GM12878 (cell line): ENCODE measurements around the gene KCND3. TPM values are rescaled to one million over a fixed set of nuclear protein-coding genes. Genes with fewer than 3 reads are reported as not detected.

ENCODE experiments used
- ATAC-seq: fragments of 200-7000 bp; cut with Tn5 transposase; 3 replicates; pipeline ENCODE4 v1.9.1; 2020; ENCODE audit warnings: mild to moderate bottlenecking, moderate library complexity
- BruUV-seq: library from RNA; stranded (reverse); fragments of 400-500 nt; replicated peaks from 2 replicates; lab custom pipeline; 2021; lab: Mats Ljungman, UMichigan
- CTCF ChIA-PET: fragments of 300-600 bp; sonication (Branson Sonifier 250); formaldehyde crosslinking; extraction: SDS; loops from one replicate; lab custom pipeline; 2021; ENCODE audit warnings: inconsistent platforms; lab: Yijun Ruan, JAX
- POLR2A ChIA-PET: fragments of 350-600 bp; formaldehyde crosslinking; extraction: SDS; loops from one replicate; lab custom pipeline; 2021; ENCODE audit warnings: inconsistent platforms; lab: Charles Lee
- RAD21 ChIA-PET: fragments of 300-600 bp; sonication (Branson Sonifier 250); formaldehyde crosslinking; loops from one replicate; lab custom pipeline; 2023; ENCODE audit warnings: antibody characterized with exemption; ENCODE audit not compliant: unreplicated experiment; lab: Charles Lee
- SMC1A ChIA-PET: fragments of 300-600 bp; sonication (Branson Sonifier 250); formaldehyde crosslinking; loops from one replicate; lab custom pipeline; 2023; ENCODE audit not compliant: unreplicated experiment, uncharacterized antibody; lab: Charles Lee
- DNase-seq: peaks from one replicate; pipeline ENCODE4 v3.0.0-alpha.2; 2011; ENCODE audit warnings: low read depth, low spot score
- FAIRE-seq: peaks from 3 replicates; lab custom pipeline; 2011; peaks lifted over from hg19 to GRCh38; lab: Jason Lieb, UNC
- H2AFZ ChIP-seq: 2 replicates; pipeline ENCODE4 v1.6.0; 2011; ENCODE audit warnings: low read depth, low read length, control low read depth; ENCODE audit not compliant: control insufficient read depth
- H3K27ac ChIP-seq: 2 replicates; pipeline ENCODE4 v1.5.1; 2011; ENCODE audit warnings: control low read depth; ENCODE audit not compliant: control insufficient read depth, insufficient read depth
- H3K27me3 ChIP-seq, 2 experiments: replicated peaks in 1 of 2; 2 replicates each; pipeline versions ENCODE4 v1.6.0 to v1.6.1; 2011; ENCODE audit warnings: low read length in 1 of 2; ENCODE audit not compliant: control insufficient read depth in 2 of 2, insufficient read depth in 2 of 2
- H3K36me3 ChIP-seq, 2 experiments: 2 replicates each; pipeline ENCODE4 v1.5.1; 2011; ENCODE audit warnings: low read length in 1 of 2; ENCODE audit not compliant: control insufficient read depth in 2 of 2, insufficient read depth in 2 of 2
- H3K4me1 ChIP-seq: 2 replicates; pipeline ENCODE4 v1.6.1; 2011; ENCODE audit warnings: mild to moderate bottlenecking, low read length, moderate library complexity, mixed read lengths; ENCODE audit not compliant: control insufficient read depth, insufficient read depth
- H3K4me2 ChIP-seq: 2 replicates; pipeline ENCODE4 v1.6.0; 2011; ENCODE audit warnings: control low read depth; ENCODE audit not compliant: control insufficient read depth, insufficient read depth
- H3K4me3 ChIP-seq: fragments of 200-600 bp; sonication (generic); 2 replicates; pipeline ENCODE4 v1.5.1; 2016
- H3K79me2 ChIP-seq: 2 replicates; pipeline ENCODE4 v1.6.0; 2011; ENCODE audit warnings: low read length; ENCODE audit not compliant: control insufficient read depth, insufficient read depth
- H3K9ac ChIP-seq: 2 replicates; pipeline ENCODE4 v1.8.0; 2011; ENCODE audit warnings: low read length, control low read depth, mixed read lengths; ENCODE audit not compliant: control insufficient read depth, insufficient read depth
- H3K9me3 ChIP-seq: replicated peaks from 3 replicates; pipeline ENCODE4 v1.5.1; 2011; ENCODE audit warnings: mild to moderate bottlenecking, low read length; ENCODE audit not compliant: control insufficient read depth, insufficient read depth
- H4K20me1 ChIP-seq: 2 replicates; pipeline ENCODE4 v1.6.0; 2011; ENCODE audit not compliant: control insufficient read depth, insufficient read depth
- HCFC1 ChIP-seq: fragments of 150-350 bp; IDR thresholded peaks from 2 replicates; pipeline ENCODE4 v1.6.1; 2014; ENCODE audit warnings: low read length
- JUNB ChIP-seq: IDR thresholded peaks from 2 replicates; pipeline ENCODE4 v1.6.1; 2016; ENCODE audit warnings: antibody characterized with exemption, mild to moderate bottlenecking
- NR2C1 ChIP-seq: fragments of 450-650 bp; IDR thresholded peaks from 2 replicates; pipeline ENCODE4 v1.6.1; 2017; ENCODE audit warnings: antibody characterized with exemption, mild to moderate bottlenecking, moderate library complexity
- PAX5 ChIP-seq: IDR thresholded peaks from 2 replicates; pipeline ENCODE4 v1.6.1; 2011; ENCODE audit warnings: low read depth, low read length, borderline replicate concordance
- RELA ChIP-seq: fragments of 450-650 bp; IDR thresholded peaks from 2 replicates; pipeline ENCODE4 v1.8.0; 2014; ENCODE audit warnings: borderline replicate concordance; ENCODE audit not compliant: partially characterized antibody
- SREBF2 ChIP-seq: IDR thresholded peaks from 2 replicates; pipeline ENCODE4 v1.6.1; 2012; ENCODE audit warnings: mild to moderate bottlenecking, low read length
- WGBS: methylation state at CpG from one replicate; pipeline ENCODE4 v1.1.6; 2016; ENCODE audit warnings: low lambda C conversion rate; ENCODE audit not compliant: insufficient replicate concordance, insufficient coverage; ENCODE audit errors: missing lambda C conversion rate; 5-methylcytosine and 5-hydroxymethylcytosine counted together
- in situ Hi-C: fragments of 300-500 bp; cut with MboI; formaldehyde crosslinking; loops from 9 replicates; pipeline ENCODE4 v1.14.3; 2018; ENCODE audit warnings: mixed read lengths
- intact Hi-C: fragments of 100-400 bp; cut with micrococcal nuclease; formaldehyde crosslinking; loops from one replicate; pipeline ENCODE4 v1.14.2; 2022; ENCODE audit not compliant: unreplicated experiment
- polyA plus RNA-seq, 11 experiments: library from polyadenylated mRNA; depleted of rRNA in 4 of 11; unstranded in 6 of 11; stranded (reverse) in 5 of 11; fragments of >200 nt; fragmentation: Nextera tagmentation in 4 of 11; fragmentation: Illumina TruSeq in 1 of 11; extraction: Ambion mirVana in 4 of 11; extraction: Trizol in 1 of 11; gene quantifications; 1 replicate in 1 of 11; 2 replicates in 10 of 11; pipeline versions ENCODE4 v1.2.1 to v1.2.3, GENCODE V29; 2011 to 2016; ENCODE audit warnings: inconsistent platforms in 2 of 11, missing spikeins in 2 of 11, low read depth in 1 of 11
- total RNA-seq, 4 experiments: library from RNA; depleted of rRNA in 3 of 4; stranded (reverse); fragments of >200 nt in 3 of 4; fragmentation: Illumina TruSeq in 1 of 4; extraction: Trizol in 1 of 4; gene quantifications; 2 replicates each; pipeline versions ENCODE4 v1.2.1 to v1.2.3, GENCODE V29; 2013 to 2021
- TF ChIP-seq, protein P1 (sequence below): IDR thresholded peaks from 2 replicates; pipeline ENCODE4 v1.6.1; 2011; ENCODE audit warnings: low read depth, low read length, improper control_type of control experiment, borderline replicate concordance
- TF ChIP-seq, protein P2 (sequence below): fragments of 450-650 bp; formaldehyde crosslinking; IDR thresholded peaks from 2 replicates; pipeline ENCODE4 v1.4.0; 2020; ENCODE audit warnings: mild to moderate bottlenecking, moderate library complexity

Gene KCND3
- total and polyA plus RNA-seq, 10 of the 15 experiments (the other 5 are each of a cell fraction or from before 2014, with no cell fraction given) = 0.02 TPM; not detected in 9

DNA sequence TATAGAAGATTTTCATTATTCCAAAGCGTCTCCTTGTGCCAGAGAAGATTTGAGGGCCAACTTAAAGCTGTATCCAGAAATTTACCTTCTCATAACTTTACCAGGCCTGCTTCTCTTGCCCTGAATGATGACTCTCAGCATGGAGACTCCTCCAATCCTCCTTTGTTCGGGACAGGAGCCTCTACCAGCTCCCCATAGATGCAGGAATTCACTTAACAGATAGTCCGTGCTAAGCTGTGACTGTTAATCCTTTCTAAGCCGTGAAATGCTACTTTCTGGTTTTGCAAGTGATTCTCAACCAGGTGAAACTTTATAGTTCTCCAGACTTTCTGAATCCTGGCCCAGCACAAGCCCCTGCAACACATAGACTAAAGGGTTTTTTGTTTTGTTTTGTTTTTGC lies 31.8 kb upstream of the KCND3 start:
- no peak for TF ChIP-seq NR2C1
- TF ChIP-seq, protein P1, sequence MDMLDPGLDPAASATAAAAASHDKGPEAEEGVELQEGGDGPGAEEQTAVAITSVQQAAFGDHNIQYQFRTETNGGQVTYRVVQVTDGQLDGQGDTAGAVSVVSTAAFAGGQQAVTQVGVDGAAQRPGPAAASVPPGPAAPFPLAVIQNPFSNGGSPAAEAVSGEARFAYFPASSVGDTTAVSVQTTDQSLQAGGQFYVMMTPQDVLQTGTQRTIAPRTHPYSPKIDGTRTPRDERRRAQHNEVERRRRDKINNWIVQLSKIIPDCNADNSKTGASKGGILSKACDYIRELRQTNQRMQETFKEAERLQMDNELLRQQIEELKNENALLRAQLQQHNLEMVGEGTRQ = no peak
- TF ChIP-seq SREBF2 = no peak
- TF ChIP-seq RELA = no peak
- no peak for TF ChIP-seq PAX5
- TF ChIP-seq JUNB = no peak
- ChIA-PET CTCF (no interaction called here), SMC1A (no interaction called here), POLR2A (interaction anchor here (0.5 kb wide), 1 partner anchor 1596 kb away, joined by 4 read pairs; no protein-coding TSS in a partner anchor), RAD21 (no interaction called here)
- Histone ChIP-seq H3K4me1 (no peaks in the 10 kb centered on the region), H3K4me2 (no peak overlapping the region), H2AFZ (no peak overlapping the region), H3K9ac (no peak overlapping the region), H3K4me3 (no peak overlapping the region), H4K20me1 (no peaks in the 10 kb centered on the region), H3K27me3 (peaks cover 0 to 3% of the 10 kb centered on the region in 2 experiments; a peak in 1 of 4 replicates), H3K79me2 (no peaks in the 10 kb centered on the region), H3K36me3 (no peaks in the 10 kb centered on the region), H3K27ac (no peak overlapping the region), H3K9me3 (no peaks in the 10 kb centered on the region)
- intact Hi-C loops (loop anchor here (10.0 kb wide), 1 partner anchor 284 kb away; no protein-coding TSS in a partner anchor), in situ Hi-C loops (no loop called here)
- FAIRE-seq (no peak), DNase-seq (no peak), ATAC-seq (no peak)
- 17% methylated on average over 4 of the region's 4 CpGs for WGBS
- no TSS peak for BruUV-seq

DNA sequence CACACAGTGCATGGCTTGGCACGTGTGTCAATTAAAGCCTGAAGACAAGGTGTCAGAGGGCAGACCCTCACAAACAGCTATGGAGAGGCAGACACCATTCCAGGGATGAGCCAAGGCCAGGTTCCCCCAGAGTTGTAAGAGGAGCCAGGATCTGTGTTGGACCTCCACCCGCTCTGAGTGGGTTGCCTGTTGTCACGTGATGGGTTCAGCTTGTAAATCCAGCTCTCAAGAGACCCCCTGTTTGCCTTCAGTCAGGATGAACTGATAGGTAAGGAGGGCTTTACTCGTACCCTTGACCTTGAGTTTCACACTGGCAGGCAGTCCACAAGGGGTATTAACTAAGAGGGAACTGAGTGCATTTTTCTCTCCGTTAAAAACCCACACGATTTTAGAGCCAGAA lies 27.7 kb upstream of the KCND3 start:
- Histone ChIP-seq H3K4me1 (no peaks in the 10 kb centered on the region), H3K27ac (no peak overlapping the region), H3K9ac (no peak overlapping the region), H2AFZ (no peak overlapping the region), H3K4me2 (no peak overlapping the region), H3K9me3 (no peaks in the 10 kb centered on the region; the same call in 2 of the 3 replicates), H3K27me3 (0 out of 4 replicates have a peak, but pooled peaks cover 0 to 3% of the 10 kb centered on the region in 2 experiments), H4K20me1 (no peaks in the 10 kb centered on the region), H3K79me2 (no peaks in the 10 kb centered on the region), H3K36me3 (no peaks in the 10 kb centered on the region), H3K4me3 (no peak overlapping the region)
- no TSS peak for BruUV-seq
- intact Hi-C loops (no loop called here), in situ Hi-C loops (no loop called here)
- ChIA-PET CTCF (no interaction called here), SMC1A (interaction anchor here (1.5 kb wide), 1 partner anchor 9 kb away, joined by 4 read pairs; no protein-coding TSS in a partner anchor), RAD21 (no interaction called here), POLR2A (no interaction called here)
- ATAC-seq = no peak
- no peak for FAIRE-seq
- WGBS = 12% methylated on average over 6 of the region's 6 CpGs
- no peak for DNase-seq
- TF ChIP-seq HCFC1 = no peak
- TF ChIP-seq, protein P2, sequence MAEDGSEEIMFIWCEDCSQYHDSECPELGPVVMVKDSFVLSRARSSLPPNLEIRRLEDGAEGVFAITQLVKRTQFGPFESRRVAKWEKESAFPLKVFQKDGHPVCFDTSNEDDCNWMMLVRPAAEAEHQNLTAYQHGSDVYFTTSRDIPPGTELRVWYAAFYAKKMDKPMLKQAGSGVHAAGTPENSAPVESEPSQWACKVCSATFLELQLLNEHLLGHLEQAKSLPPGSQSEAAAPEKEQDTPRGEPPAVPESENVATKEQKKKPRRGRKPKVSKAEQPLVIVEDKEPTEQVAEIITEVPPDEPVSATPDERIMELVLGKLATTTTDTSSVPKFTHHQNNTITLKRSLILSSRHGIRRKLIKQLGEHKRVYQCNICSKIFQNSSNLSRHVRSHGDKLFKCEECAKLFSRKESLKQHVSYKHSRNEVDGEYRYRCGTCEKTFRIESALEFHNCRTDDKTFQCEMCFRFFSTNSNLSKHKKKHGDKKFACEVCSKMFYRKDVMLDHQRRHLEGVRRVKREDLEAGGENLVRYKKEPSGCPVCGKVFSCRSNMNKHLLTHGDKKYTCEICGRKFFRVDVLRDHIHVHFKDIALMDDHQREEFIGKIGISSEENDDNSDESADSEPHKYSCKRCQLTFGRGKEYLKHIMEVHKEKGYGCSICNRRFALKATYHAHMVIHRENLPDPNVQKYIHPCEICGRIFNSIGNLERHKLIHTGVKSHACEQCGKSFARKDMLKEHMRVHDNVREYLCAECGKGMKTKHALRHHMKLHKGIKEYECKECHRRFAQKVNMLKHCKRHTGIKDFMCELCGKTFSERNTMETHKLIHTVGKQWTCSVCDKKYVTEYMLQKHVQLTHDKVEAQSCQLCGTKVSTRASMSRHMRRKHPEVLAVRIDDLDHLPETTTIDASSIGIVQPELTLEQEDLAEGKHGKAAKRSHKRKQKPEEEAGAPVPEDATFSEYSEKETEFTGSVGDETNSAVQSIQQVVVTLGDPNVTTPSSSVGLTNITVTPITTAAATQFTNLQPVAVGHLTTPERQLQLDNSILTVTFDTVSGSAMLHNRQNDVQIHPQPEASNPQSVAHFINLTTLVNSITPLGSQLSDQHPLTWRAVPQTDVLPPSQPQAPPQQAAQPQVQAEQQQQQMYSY (CRISPR knock-in tag) = no peak
